ENCODE measurements around the gene RPL14. TPM values are rescaled to one million over a fixed set of nuclear protein-coding genes. Genes with fewer than 3 reads are reported as not detected.

RPL14 gene
- polyA plus RNA-seq, 3 donors: 316 to 377 (median 348) TPM

GRCh38 chr3:40432793-40433192, 24.3 kb upstream of the RPL14 start:
- no peak for TF ChIP-seq CTCF (IDR thresholded peaks at IDR 0.05)
- Mint-ChIP-seq H3K4me3 (no peak overlapping the region), H3K27me3 (ENCODE audit: low read depth in 3 of 3) (peaks cover 0 to 1% (median 0%) of the 10 kb centered on the region in 3 donors), H3K27ac (no peak overlapping the region), H3K9me3 (no peaks in the 10 kb centered on the region), H3K4me1 (no peaks in the 10 kb centered on the region), H3K36me3 (no peaks in the 10 kb centered on the region)
- H3K79me2 ChIP-seq (ENCODE audit: insufficient read depth, low read length): no peaks in the 10 kb centered on the region
- WGBS (ENCODE audit: insufficient coverage): no CpG with 5 or more reads among the region's 2 CpGs
- H3K36me3 ChIP-seq (replicated peaks in 1 of 2; ENCODE audit: control insufficient read depth in 1 of 2, insufficient read depth in 2 of 2, low read length in 2 of 2): no peaks in the 10 kb centered on the region
- H3K9me3 ChIP-seq (replicated peaks in 1 of 2; ENCODE audit: control insufficient read depth in 1 of 2, insufficient read depth in 1 of 2, low read length in 2 of 2): no peaks in the 10 kb centered on the region
- H3K27ac ChIP-seq (ENCODE audit: low read depth in 1 of 2, low read length in 2 of 2): no peak overlapping the region
- H3K27me3 ChIP-seq (ENCODE audit: control insufficient read depth in 2 of 2, insufficient read depth in 2 of 2, low read length in 2 of 2): no peaks in the 10 kb centered on the region
- no peak overlapping the region for H3K4me2 ChIP-seq (replicated peaks; ENCODE audit: extremely low read depth, low read length, poor library complexity, severe bottlenecking)
- H3K4me1 ChIP-seq (ENCODE audit: control insufficient read depth in 1 of 2, insufficient read depth in 2 of 2, low read length in 2 of 2): no peaks in the 10 kb centered on the region
- no peak overlapping the region for H3K4me3 ChIP-seq (replicated peaks in 1 of 3; ENCODE audit: low read depth in 2 of 3, low read length in 3 of 3)
- H2AFZ ChIP-seq (ENCODE audit: insufficient read depth, low read depth, low read length, poor library complexity, severe bottlenecking): no peak overlapping the region
- intact Hi-C loops (cut with micrococcal nuclease): no loop called here
- H4K20me1 ChIP-seq (ENCODE audit: insufficient read depth, low read length): no peaks in the 10 kb centered on the region
- H3K9ac ChIP-seq (ENCODE audit: insufficient read depth, low read length, poor library complexity, severe bottlenecking): no peak overlapping the region
- DNase-seq: no peak

GRCh38 chr3:40437889-40438288, 19.2 kb upstream of the RPL14 start:
- Histone ChIP-seq H3K4me1 (ENCODE audit: control insufficient read depth in 1 of 2, insufficient read depth in 2 of 2, low read length in 2 of 2) (no peaks in the 10 kb centered on the region), H3K4me2 (replicated peaks; ENCODE audit: extremely low read depth, low read length, poor library complexity, severe bottlenecking) (no peak overlapping the region), H2AFZ (ENCODE audit: insufficient read depth, low read depth, low read length, poor library complexity, severe bottlenecking) (no peak overlapping the region), H3K79me2 (ENCODE audit: insufficient read depth, low read length) (no peaks in the 10 kb centered on the region), H3K36me3 (replicated peaks in 1 of 2; ENCODE audit: control insufficient read depth in 1 of 2, insufficient read depth in 2 of 2, low read length in 2 of 2) (no peaks in the 10 kb centered on the region), H3K27me3 (ENCODE audit: control insufficient read depth in 2 of 2, insufficient read depth in 2 of 2, low read length in 2 of 2) (no peaks in the 10 kb centered on the region), H3K9ac (ENCODE audit: insufficient read depth, low read length, poor library complexity, severe bottlenecking) (no peak overlapping the region), H3K4me3 (replicated peaks in 1 of 3; ENCODE audit: low read depth in 2 of 3, low read length in 3 of 3) (no peak overlapping the region), H4K20me1 (ENCODE audit: insufficient read depth, low read length) (no peaks in the 10 kb centered on the region), H3K27ac (ENCODE audit: low read depth in 1 of 2, low read length in 2 of 2) (no peak overlapping the region), H3K9me3 (replicated peaks in 1 of 2; ENCODE audit: control insufficient read depth in 1 of 2, insufficient read depth in 1 of 2, low read length in 2 of 2) (no peaks in the 10 kb centered on the region)
- H3K4me1 Mint-ChIP-seq: no peaks in the 10 kb centered on the region
- intact Hi-C loops (cut with micrococcal nuclease): no loop called here
- no peak for TF ChIP-seq CTCF (IDR thresholded peaks at IDR 0.05)
- no peak overlapping the region for H3K27ac Mint-ChIP-seq
- H3K27me3 Mint-ChIP-seq (ENCODE audit: low read depth in 3 of 3): peaks cover 0 to 1% (median 0%) of the 10 kb centered on the region in 3 donors
- no peak for DNase-seq
- H3K9me3 Mint-ChIP-seq: no peaks in the 10 kb centered on the region
- no peaks in the 10 kb centered on the region for H3K36me3 Mint-ChIP-seq
- no peak overlapping the region for H3K4me3 Mint-ChIP-seq
- WGBS (ENCODE audit: insufficient coverage): no CpG with 5 or more reads among the region's 5 CpGs
